Measurements from ENCODE around the gene SULT1A2. TPM values are rescaled to one million over a fixed set of nuclear protein-coding genes. Genes with fewer than 3 reads are reported as not detected.
"Not testable (repeated sequence)": the region's sequence is repeated elsewhere in the genome, so short reads cannot be mapped to it uniquely, and the experiment has no call there.

The SULT1A2 gene
- total and polyA plus RNA-seq, 5 donors from 2014 or later: 0.39 TPM; not detected in 4

DNA sequence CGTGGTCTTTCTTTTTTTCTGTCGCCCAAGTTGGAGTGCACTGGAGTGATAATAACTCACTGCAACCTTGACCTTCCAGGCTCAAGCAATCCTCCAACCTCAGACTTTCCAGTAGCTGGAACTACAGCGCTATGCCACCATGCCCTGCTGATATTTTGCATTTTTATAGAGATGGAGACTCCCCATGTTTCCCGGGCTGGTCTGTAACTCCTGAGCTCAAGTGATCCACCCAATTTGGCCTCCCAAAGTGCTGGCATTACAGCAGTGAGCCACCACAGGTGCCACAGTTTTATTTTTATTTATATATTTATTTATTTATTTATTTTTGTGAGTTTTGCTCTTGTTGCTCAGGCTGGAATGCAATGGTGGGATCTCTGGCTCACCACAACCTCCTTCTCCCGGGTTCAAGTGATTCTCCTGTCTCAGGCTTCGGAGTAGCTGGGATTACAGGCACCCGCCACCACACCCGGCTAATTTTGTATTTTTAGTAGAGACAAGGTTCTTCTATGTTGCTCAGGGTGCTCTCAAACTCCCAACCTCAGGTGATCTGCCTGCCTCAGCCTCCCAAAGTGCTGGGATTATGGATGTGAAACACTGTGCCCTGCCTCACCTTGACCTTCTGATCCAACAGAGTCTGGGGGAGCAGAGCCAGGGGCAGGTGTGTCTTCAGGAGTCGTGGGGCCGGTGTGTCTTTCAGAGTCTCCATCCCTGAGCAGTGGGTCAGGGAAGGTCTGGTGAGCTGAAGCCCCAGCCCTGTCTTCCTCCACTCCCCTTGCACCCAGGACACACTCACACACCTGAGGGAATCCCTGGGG is 11.0 kb upstream of the SULT1A2 start:
- H3K4me3 ChIP-seq (ENCODE audit: low read depth, low read length); H3K36me3 Mint-ChIP-seq; H3K9me3 Mint-ChIP-seq; DNase-seq; H3K27me3 Mint-ChIP-seq; ATAC-seq (ENCODE audit: low read depth in 2 of 2); H3K27ac ChIP-seq (ENCODE audit: insufficient read depth, low read length, poor library complexity, severe bottlenecking); H3K27me3 ChIP-seq (ENCODE audit: control insufficient read depth, insufficient read depth, low read length); H3K36me3 ChIP-seq (ENCODE audit: control insufficient read depth, insufficient read depth, low read length); H3K27ac Mint-ChIP-seq; H3K4me3 Mint-ChIP-seq; H3K9me3 ChIP-seq (ENCODE audit: control insufficient read depth in 2 of 2, low read length in 2 of 2); H3K4me1 ChIP-seq (ENCODE audit: control insufficient read depth, insufficient read depth, low read length, poor library complexity, severe bottlenecking): not testable (repeated sequence)
- H3K4me1 Mint-ChIP-seq: peaks cover 0 to 19% (median 12%) of the 10 kb centered on the region in 4 donors

DNA sequence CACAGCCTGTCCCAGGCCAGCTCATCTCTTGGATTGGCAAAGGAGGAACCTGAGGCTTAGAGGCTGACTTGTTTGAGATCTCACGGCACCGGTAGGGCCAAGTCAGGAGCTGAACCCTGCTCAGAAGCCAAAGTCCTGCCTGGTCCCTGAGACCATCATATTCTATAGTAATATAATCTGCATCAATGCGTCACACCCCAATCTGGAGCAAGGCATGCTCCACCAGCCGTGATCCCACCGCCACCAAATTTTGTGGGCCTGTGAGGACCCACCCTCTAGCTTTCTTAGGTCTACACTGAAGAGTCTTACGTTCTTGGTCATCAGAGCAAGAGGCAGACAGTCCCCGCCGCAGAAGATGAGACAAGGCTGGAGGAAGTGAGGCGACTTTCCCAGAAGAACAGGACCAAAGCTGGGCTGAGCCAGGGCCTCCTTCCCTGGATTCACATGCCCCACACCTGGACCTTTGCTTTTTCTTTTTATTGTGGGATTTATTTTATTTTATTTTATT is 10.3 kb upstream of the SULT1A2 start:
- Mint-ChIP-seq H3K27me3 (no peaks in the 10 kb centered on the region), H3K9me3 (no peaks in the 10 kb centered on the region), H3K36me3 (peaks cover 7% of the 10 kb centered on the region), H3K4me1 (peaks cover 0 to 19% (median 12%) of the 10 kb centered on the region in 4 donors), H3K27ac (no peak overlapping the region), H3K4me3 (no peak overlapping the region)
- Histone ChIP-seq H3K4me1 (ENCODE audit: control insufficient read depth, insufficient read depth, low read length, poor library complexity, severe bottlenecking) (no peaks in the 10 kb centered on the region), H3K27ac (ENCODE audit: insufficient read depth, low read length, poor library complexity, severe bottlenecking) (no peak overlapping the region), H3K36me3 (ENCODE audit: control insufficient read depth, insufficient read depth, low read length) (no peaks in the 10 kb centered on the region), H3K27me3 (ENCODE audit: control insufficient read depth, insufficient read depth, low read length) (no peaks in the 10 kb centered on the region), H3K4me3 (ENCODE audit: low read depth, low read length) (no peak overlapping the region), H3K9me3 (ENCODE audit: control insufficient read depth in 2 of 2, low read length in 2 of 2) (no peaks in the 10 kb centered on the region)
- no peak for DNase-seq
- ATAC-seq (ENCODE audit: low read depth in 2 of 2): no peak

DNA sequence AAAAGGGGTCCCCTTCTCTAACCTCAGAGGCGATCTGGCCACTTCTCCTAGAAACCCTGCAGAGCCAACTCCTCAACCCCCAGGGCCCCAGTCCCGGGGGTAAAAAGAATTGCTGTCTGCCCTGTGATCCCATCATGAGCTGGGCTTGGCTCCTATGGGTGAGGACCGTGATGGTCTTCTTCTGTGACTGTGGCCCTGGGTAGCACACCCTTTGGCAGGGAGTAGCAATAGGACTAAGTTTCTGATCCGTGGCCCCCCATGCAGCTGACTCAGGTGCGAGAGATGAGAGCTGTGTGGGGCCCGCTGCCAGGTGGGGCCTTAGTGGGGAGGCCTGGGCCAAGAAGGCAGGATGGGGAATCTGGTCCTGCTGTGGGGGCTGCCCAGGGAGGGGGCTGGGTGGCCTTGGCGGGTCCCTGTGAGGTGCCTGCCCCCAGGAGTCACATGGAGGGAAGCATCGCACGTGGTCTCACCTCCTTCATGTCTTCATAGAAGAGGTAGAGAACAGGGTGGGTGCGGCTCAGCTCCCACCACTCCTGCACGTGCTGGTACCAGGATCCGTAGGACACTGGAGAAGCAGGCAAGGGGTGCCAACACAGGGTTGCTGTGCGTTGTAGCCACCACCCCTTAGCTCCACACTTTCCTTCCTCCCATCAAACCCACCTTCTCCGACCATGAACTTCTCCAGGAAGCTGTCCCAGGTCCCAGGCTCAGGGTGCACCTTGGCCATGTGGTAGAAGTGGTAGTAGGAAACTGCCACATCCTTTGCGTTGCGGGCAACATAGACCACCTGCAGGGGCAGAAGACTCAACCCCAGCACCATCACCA is 9.7 kb upstream of the SULT1A2 start:
- no peak overlapping the region for H3K27ac Mint-ChIP-seq
- H3K27ac ChIP-seq (ENCODE audit: insufficient read depth, low read length, poor library complexity, severe bottlenecking): no peak overlapping the region

DNA sequence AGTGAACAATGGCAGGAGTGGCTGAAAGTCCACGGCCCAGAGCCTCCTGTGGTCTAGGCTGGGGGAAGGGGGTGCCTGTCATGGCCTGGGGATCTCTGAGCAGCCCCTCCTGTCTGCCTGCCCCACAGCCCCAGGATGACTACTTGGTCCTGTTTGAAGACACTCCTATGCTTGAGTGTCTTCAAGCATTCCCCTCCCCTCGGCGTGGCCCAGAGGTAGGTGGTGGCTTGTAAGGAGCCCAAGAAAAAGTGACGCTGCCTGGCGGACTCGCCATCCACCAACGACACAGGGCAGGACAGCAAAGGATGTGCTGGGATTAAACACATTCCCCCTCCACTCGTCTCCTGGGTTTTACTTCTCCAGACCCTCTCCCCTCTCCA is 7.3 kb upstream of the SULT1A2 start:
- Mint-ChIP-seq H3K27me3 (no peaks in the 10 kb centered on the region), H3K36me3 (peaks cover 7% of the 10 kb centered on the region), H3K4me1 (peaks cover 0 to 2% (median under 1%) of the 10 kb centered on the region in 4 donors), H3K27ac (peak overlapping the region in 1 of 3 donors; percentile 79), H3K4me3 (no peak overlapping the region), H3K9me3 (no peaks in the 10 kb centered on the region)
- DNase-seq: no peak
- H3K27me3 ChIP-seq (ENCODE audit: control insufficient read depth, insufficient read depth, low read length): no peaks in the 10 kb centered on the region
- ATAC-seq (ENCODE audit: low read depth in 2 of 2): no peak
- no peak overlapping the region for H3K27ac ChIP-seq (ENCODE audit: insufficient read depth, low read length, poor library complexity, severe bottlenecking)
- H3K4me3 ChIP-seq (ENCODE audit: low read depth, low read length): no peak overlapping the region
- H3K9me3 ChIP-seq (ENCODE audit: control insufficient read depth in 2 of 2, low read length in 2 of 2): no peaks in the 10 kb centered on the region
- H3K4me1 ChIP-seq (ENCODE audit: control insufficient read depth, insufficient read depth, low read length, poor library complexity, severe bottlenecking): no peaks in the 10 kb centered on the region
- H3K36me3 ChIP-seq (ENCODE audit: control insufficient read depth, insufficient read depth, low read length): no peaks in the 10 kb centered on the region

More for the DNA sequence above, 9.7 kb upstream of the SULT1A2 start:
- no peaks in the 10 kb centered on the region for H3K27me3 Mint-ChIP-seq
- H3K4me1 Mint-ChIP-seq: peaks cover 0 to 19% (median 12%) of the 10 kb centered on the region in 4 donors
- no peak overlapping the region for H3K4me3 Mint-ChIP-seq
- H3K36me3 Mint-ChIP-seq: peaks cover 7% of the 10 kb centered on the region
- Histone ChIP-seq H3K9me3 (ENCODE audit: control insufficient read depth in 2 of 2, low read length in 2 of 2) (no peaks in the 10 kb centered on the region), H3K4me1 (ENCODE audit: control insufficient read depth, insufficient read depth, low read length, poor library complexity, severe bottlenecking) (no peaks in the 10 kb centered on the region), H3K27me3 (ENCODE audit: control insufficient read depth, insufficient read depth, low read length) (no peaks in the 10 kb centered on the region), H3K36me3 (ENCODE audit: control insufficient read depth, insufficient read depth, low read length) (no peaks in the 10 kb centered on the region), H3K4me3 (ENCODE audit: low read depth, low read length) (no peak overlapping the region)
- no peaks in the 10 kb centered on the region for H3K9me3 Mint-ChIP-seq
- DNase-seq: no peak
- no peak for ATAC-seq (ENCODE audit: low read depth in 2 of 2)

DNA sequence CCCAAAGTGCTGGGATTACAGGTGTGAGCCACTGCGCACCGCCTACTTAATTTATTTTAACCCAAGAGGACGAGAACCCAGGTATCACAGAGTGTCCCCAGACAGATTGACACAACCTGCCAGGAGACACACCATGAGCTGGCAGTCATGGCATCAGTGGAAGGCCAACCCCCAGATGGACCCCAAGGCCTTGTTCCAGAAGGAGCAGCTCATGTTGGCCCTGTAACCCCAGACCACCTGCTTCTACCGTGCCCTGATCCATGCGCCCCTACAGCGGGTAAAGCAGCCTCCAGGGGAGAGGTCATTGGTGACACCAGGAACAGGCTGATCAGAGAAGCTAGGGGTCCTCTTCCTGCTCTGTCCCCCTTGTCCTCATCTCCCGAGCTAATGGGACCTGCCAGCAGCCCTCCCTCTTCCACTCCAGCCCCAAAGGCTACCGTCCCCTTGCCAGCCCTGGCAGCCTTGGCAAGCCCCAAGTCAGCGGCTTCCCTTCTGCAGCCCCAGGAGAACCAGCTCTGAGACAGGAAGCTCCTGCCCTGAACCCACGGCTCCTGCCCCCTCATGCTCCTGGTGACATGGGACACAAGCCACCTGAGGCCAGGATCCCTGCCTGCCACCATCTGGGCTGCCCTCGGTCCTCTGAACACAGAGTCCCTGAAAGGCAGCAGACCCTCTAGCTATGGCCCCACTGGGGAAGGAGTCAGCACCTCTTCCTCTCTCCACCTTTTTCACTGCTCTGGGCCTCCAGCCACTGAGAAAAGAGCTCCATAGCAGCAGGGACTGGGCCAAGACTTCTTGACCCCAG is 6.7 kb upstream of the SULT1A2 start:
- peak overlapping the region in 1 of 3 donors; percentile 79 for H3K27ac Mint-ChIP-seq
- no peaks in the 10 kb centered on the region for H3K9me3 Mint-ChIP-seq
- DNase-seq: no peak
- no peaks in the 10 kb centered on the region for H3K27me3 ChIP-seq (ENCODE audit: control insufficient read depth, insufficient read depth, low read length)
- no peaks in the 10 kb centered on the region for H3K9me3 ChIP-seq (ENCODE audit: control insufficient read depth in 2 of 2, low read length in 2 of 2)
- no peaks in the 10 kb centered on the region for H3K4me1 ChIP-seq (ENCODE audit: control insufficient read depth, insufficient read depth, low read length, poor library complexity, severe bottlenecking)
- H3K36me3 ChIP-seq (ENCODE audit: control insufficient read depth, insufficient read depth, low read length): no peaks in the 10 kb centered on the region
- no peak overlapping the region for H3K27ac ChIP-seq (ENCODE audit: insufficient read depth, low read length, poor library complexity, severe bottlenecking)
- H3K27me3 Mint-ChIP-seq: no peaks in the 10 kb centered on the region
- H3K4me3 Mint-ChIP-seq: no peak overlapping the region
- H3K4me3 ChIP-seq (ENCODE audit: low read depth, low read length): no peak overlapping the region
- H3K4me1 Mint-ChIP-seq: peaks cover 0 to 2% (median 0%) of the 10 kb centered on the region in 4 donors
- peaks cover 7% of the 10 kb centered on the region for H3K36me3 Mint-ChIP-seq
- no peak for ATAC-seq (ENCODE audit: low read depth in 2 of 2)

DNA sequence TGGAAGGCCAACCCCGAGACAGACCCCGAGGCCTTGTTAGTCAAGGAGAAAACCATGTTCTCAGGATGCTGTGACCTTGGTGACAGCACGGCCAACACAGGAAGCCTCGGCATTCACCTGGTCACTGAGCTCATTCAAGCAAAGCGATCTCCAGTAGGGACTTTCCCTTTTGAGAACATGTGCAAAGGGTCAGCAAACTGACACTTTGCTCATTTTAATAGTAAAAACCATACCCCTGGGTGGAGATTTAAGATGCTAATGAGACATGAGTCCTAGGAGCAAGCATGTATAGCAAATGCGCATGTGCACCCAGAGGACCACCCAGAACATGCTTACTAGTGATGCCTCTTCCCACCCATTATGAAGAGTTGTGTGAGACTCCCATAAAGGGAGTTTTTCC is 5.7 kb upstream of the SULT1A2 start:
- no peak for DNase-seq
- H3K27ac ChIP-seq (ENCODE audit: insufficient read depth, low read length, poor library complexity, severe bottlenecking): no peak overlapping the region
- no peaks in the 10 kb centered on the region for H3K9me3 Mint-ChIP-seq
- no peaks in the 10 kb centered on the region for H3K27me3 Mint-ChIP-seq
- H3K9me3 ChIP-seq (ENCODE audit: control insufficient read depth in 2 of 2, low read length in 2 of 2): no peaks in the 10 kb centered on the region
- no peaks in the 10 kb centered on the region for H3K36me3 ChIP-seq (ENCODE audit: control insufficient read depth, insufficient read depth, low read length)
- no peaks in the 10 kb centered on the region for H3K4me1 ChIP-seq (ENCODE audit: control insufficient read depth, insufficient read depth, low read length, poor library complexity, severe bottlenecking)
- ATAC-seq (ENCODE audit: low read depth in 2 of 2): no peak
- no peak overlapping the region for H3K4me3 ChIP-seq (ENCODE audit: low read depth, low read length)
- peak overlapping the region in 1 of 4 donors; percentile 87 for H3K4me3 Mint-ChIP-seq
- H3K27ac Mint-ChIP-seq: no peak overlapping the region
- no peaks in the 10 kb centered on the region for H3K27me3 ChIP-seq (ENCODE audit: control insufficient read depth, insufficient read depth, low read length)
- peaks cover 0 to 4% (median 0%) of the 10 kb centered on the region in 4 donors for H3K4me1 Mint-ChIP-seq
- H3K36me3 Mint-ChIP-seq: peaks cover 7% of the 10 kb centered on the region

DNA sequence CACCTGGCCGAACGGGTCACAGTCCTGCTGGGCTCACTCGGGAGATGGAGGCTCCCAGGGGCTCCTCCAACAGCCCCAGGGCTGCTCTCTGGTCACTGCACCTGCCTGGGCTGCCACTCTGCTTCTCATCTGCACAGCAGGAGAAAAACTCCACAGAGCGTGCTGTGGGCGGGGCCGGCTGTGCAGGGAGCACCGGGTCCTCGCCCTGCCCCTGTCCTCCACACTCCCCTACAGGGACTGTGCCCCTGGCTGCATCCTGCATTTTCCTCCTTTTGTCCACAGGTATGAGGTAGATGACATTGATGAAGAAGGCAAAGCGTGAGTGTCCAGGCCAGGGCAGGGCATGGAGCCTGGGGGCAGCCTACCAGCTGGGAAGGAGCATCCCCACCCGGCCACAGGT is 5.2 kb upstream of the SULT1A2 start:
- H3K9me3 Mint-ChIP-seq; H3K4me1 Mint-ChIP-seq; H3K27ac Mint-ChIP-seq; ATAC-seq (ENCODE audit: low read depth in 2 of 2); H3K4me3 Mint-ChIP-seq; H3K4me3 ChIP-seq (ENCODE audit: low read depth, low read length); H3K9me3 ChIP-seq (ENCODE audit: control insufficient read depth in 2 of 2, low read length in 2 of 2); H3K27ac ChIP-seq (ENCODE audit: insufficient read depth, low read length, poor library complexity, severe bottlenecking); H3K27me3 Mint-ChIP-seq; DNase-seq; H3K36me3 ChIP-seq (ENCODE audit: control insufficient read depth, insufficient read depth, low read length); H3K27me3 ChIP-seq (ENCODE audit: control insufficient read depth, insufficient read depth, low read length); H3K4me1 ChIP-seq (ENCODE audit: control insufficient read depth, insufficient read depth, low read length, poor library complexity, severe bottlenecking); H3K36me3 Mint-ChIP-seq: not testable (repeated sequence)
